ENCODE results near the gene TBC1D1. TPM values are rescaled to one million over a fixed set of nuclear protein-coding genes. Genes with fewer than 3 reads are reported as not detected.

The TBC1D1 gene
- total and polyA plus RNA-seq, 2 of the 8 experiments (the other 6 are each of a cell fraction or from before 2014, with no cell fraction given): 96.9 to 162 TPM

DNA sequence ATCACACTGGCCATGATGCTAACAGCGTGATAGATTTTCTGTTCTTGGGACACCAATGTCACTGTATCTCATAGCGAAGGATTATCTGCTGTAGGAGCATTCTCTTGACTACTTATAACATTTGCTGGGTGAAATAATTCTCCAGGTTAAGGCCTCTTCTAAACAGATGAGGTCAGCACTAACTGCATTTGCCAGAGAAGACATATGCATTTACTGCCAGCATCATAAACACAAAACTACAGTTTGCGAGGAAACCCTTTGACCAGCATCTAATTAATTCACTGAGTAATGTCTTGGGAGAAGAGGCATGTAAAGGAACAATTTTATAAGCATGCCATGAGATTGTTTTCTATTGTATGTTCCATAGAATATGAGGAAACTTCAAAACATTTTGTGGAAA, 13.9 kb downstream of the TBC1D1 start (continued):
- TF ChIP-seq SIX5 (IDR thresholded peaks at IDR 0.05; ENCODE audit: low read depth, low read length) (no peak), SRF (IDR thresholded peaks at IDR 0.05; ENCODE audit: low read depth, low read length) (no peak), CBX5 (IDR thresholded peaks at IDR 0.05; ENCODE audit: low read depth, low read length) (no peak), NANOG (IDR thresholded peaks at IDR 0.05; ENCODE audit: insufficient read depth, low read depth, low read length, poor library complexity, severe bottlenecking) (no peak), SP2 (IDR thresholded peaks at IDR 0.05; ENCODE audit: low read length) (no peak), GABPA (IDR thresholded peaks at IDR 0.05; ENCODE audit: borderline replicate concordance, insufficient read depth, low read length) (no peak)
